Measurements from ENCODE around the gene CHST3.

DNA sequence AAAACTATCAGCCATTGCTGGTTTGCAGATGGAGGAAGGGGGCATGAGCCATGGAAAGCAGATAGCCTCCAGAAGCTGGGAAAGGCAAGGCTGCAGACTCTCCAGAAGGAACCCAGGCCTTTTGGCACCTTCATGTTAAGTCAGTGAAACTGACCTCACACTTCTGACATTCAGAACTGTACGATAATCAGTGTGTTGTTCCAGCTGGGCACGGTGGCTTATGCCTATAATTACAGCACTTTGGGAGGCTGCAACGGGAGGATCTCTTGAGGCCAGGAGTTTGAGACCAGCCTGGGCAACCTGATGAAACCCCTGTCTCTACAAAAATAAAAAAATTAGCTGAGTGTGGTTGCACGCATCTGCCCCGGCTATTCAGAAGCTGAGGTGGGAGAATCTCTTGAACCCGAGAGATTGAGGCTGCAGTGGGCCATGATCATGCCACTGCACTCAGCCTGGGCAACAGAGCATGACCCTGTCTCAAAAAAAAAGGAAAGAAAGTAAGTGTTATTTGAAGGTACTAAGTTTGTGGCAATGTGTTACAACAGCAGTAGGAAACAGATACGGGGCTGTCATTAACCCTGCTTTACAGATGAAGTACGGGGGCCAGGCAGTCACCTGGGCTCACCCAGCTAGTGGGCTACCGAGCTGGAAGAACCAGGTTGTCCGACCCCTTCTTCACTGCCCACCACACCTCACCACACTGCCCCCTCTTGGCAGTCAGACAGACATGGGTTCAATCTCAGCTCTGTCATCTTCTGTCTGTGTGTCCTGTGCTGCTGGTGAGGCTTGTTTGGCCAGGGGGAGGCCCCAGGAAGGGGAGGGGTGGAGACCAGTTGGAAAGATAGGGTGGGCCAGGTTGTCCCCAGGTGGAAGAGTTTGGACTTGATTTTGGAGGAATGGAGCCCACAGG is 18.3 kb downstream of the CHST3 start:
- TF ChIP-seq, protein P1, sequence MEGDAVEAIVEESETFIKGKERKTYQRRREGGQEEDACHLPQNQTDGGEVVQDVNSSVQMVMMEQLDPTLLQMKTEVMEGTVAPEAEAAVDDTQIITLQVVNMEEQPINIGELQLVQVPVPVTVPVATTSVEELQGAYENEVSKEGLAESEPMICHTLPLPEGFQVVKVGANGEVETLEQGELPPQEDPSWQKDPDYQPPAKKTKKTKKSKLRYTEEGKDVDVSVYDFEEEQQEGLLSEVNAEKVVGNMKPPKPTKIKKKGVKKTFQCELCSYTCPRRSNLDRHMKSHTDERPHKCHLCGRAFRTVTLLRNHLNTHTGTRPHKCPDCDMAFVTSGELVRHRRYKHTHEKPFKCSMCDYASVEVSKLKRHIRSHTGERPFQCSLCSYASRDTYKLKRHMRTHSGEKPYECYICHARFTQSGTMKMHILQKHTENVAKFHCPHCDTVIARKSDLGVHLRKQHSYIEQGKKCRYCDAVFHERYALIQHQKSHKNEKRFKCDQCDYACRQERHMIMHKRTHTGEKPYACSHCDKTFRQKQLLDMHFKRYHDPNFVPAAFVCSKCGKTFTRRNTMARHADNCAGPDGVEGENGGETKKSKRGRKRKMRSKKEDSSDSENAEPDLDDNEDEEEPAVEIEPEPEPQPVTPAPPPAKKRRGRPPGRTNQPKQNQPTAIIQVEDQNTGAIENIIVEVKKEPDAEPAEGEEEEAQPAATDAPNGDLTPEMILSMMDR (conservative IDR thresholded peaks at IDR 0.05; ENCODE audit: low read depth, low read length): peak; percentile 28; the same call in 1 of the 2 replicates
- no peak for TF ChIP-seq EZH2 (IDR thresholded peaks at IDR 0.05; ENCODE audit: borderline replicate concordance, low read depth, low read length, poor library complexity, severe bottlenecking)

All from A673 (cell line).